ENCODE data around the gene CNTN4.

DNA sequence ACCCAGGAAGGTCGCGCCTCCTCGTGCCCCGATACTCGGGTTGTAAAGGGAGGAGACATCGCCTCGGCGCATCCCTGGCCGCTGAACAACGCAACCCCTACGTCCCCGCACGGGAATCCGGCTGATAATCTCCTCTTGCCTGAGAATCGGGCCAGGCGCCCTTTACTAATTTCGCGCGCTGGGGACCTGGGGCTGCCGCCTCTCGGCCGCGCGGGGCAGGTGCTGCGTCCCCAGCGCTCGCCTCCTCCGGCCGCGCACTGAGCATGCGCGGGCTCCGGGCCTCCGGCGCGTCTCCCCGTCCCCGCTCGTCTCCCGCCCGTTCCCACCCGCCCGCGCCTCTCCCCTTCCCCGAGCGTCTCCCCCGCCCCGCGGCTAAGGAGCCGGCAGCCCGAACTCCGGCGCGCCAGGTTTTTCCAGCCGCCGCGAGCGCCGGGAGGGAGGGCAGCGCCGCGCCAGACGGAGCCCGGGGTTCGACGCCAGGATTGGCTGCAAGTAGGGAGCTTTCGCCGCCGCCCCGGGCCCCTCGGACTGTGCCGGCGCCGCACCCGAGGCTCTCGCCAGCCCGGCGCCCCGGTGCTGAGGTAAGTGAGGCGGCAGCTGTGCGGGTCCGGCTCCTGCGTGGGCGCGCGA is at the start of gene CNTN4:
- TF ChIP-seq CTCF (conservative IDR thresholded peaks at IDR 0.05; ENCODE audit: low read depth, low read length) (no peak), EZH2 (IDR thresholded peaks at IDR 0.05; ENCODE audit: borderline replicate concordance, low read depth, low read length, poor library complexity, severe bottlenecking) (no peak)

All from A673 (cell line).